NCI-H82 (cell line): ENCODE data around the gene MS4A4E.
"Not testable (repeated sequence)": the region's sequence is repeated elsewhere in the genome, so short reads cannot be mapped to it uniquely, and the experiment has no call there.

ENCODE experiments used
- DNase-seq: peaks from one replicate; lab custom pipeline; 2025; lab: John Stamatoyannopoulos, UW

MS4A4E gene

GRCh38 chr11:60221181-60221580, 21.8 kb downstream of the MS4A4E start:
- no peak for DNase-seq

DNA sequence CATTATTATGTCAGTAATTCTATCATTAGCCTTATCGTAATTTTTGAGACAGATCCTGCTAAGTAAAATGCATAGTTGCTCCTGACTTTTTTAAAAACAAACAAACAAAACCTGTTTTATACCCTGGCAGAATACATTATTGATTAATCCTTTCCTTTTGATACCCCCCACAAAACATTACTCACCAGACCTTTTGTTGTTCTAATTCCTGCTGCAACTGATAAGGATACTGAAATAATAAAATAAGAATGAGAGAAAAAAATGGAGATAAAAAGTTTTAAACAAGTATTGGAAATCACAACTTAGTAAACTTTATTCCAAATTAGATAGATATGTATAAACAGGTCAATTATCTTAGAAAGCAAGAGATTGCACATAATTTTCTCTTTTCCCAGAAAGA, 28.6 kb downstream of the MS4A4E start:
- no peak for DNase-seq

DNA sequence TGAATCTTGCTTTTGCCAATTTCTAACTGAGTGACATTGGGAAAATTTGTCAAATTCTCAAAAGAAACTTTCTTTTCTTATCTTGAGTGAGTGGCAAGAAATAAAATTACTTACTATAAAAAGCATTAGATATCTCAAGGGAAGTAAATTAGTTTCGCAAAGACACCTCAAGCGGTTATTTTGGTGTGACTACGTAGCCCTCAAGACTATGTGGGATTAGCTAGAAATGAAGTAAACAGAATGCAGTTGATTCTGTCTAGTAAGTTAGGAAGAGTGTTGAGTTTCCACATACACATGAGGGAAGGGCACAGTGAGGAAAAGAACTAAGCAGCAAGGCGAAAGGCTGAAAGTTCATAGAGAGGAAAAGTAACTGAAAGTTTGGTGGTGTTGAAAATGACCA, 31.7 kb downstream of the MS4A4E start:
- no peak for DNase-seq

- DNase-seq = no peak
These were observed 33.0 kb downstream of the MS4A4E start for GRCh38 chr11:60209977-60210376.

DNA sequence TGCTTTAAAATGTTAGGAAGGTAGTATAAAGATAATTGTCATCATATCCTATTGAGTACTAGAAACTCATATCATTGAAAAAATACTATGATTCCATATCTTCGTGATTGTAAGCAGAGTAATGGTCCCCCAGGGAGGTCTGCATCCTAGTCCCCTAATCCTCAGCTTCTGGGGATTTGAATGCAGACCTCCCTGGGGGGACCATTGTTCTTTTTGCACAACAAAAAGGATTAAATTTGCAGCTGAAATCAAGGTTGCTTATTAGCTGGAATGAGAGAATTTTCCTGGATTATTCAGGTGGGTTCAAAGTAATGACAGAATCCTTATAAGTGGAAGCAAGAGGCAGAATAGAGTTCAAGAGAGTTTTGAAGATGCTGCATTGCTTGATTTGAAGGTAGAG, 34.0 kb downstream of the MS4A4E start:
- DNase-seq = no peak

GRCh38 chr11:60208146-60208895, 34.6 kb downstream of the MS4A4E start:
- DNase-seq = no peak

DNA sequence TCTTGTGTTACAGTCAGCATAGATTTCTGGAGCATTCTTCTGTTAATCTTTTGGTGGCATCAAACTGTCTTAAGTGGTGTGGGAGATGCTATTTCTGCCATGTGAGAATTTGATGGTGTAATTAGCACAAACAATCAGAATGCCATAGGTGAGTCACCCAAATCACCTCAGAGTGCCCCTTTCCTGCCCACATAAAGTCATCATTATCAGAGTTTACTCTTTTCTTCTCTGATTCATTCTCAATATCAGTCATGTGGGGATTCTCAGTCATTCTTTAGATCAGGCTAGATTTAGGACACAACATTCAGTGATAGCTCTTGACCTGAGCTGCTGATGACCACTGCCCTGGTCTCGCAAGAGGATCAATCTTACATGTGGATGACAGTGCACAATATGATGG, 36.3 kb downstream of the MS4A4E start:
- DNase-seq = no peak

DNA sequence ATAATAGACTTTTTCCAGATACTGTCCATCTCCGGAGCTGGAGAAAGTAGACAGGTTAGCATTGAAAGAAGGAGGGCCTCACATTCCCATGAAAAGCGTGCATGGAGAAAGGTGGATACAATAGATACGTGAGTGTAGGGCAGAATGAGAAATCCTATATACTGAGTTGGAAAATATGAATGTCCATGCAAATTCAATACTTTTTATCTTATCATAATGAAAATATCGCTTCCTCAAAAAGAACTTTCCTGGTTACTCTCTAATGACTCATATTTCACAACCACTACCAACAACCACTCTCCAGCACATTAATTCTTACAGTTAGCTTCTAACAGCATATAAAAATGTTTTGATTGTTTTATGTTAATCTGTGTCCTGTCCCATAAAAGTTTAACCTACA, 38.0 kb downstream of the MS4A4E start:
- no peak for DNase-seq

- not testable (repeated sequence) for DNase-seq
These were observed 41.6 kb downstream of the MS4A4E start for GRCh38 chr11:60201334-60201733.

DNA sequence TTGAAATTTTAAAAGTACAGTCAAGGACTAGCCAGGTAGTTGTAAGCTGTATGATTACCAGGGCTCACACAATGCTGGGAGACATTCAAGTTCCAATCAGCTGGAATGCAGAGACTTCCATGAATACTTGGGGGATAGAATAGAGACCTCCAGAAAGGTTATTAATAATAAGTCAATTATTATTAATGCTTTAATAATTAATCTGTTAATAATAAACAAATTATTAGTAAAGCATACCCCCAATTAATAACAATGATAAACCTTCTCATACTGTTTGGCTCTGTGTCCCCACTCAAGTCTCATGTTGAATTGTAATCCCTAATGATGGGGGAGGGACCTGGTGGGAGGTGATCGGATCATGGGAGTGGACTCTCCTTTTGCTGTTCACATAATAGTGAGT, 45.5 kb downstream of the MS4A4E start:
- DNase-seq = no peak

GRCh38 chr11:60195923-60196368, 47.0 kb downstream of the MS4A4E start:
- no peak for DNase-seq

- no peak for DNase-seq
These were observed 48.4 kb downstream of the MS4A4E start for GRCh38 chr11:60194511-60194910.

DNA sequence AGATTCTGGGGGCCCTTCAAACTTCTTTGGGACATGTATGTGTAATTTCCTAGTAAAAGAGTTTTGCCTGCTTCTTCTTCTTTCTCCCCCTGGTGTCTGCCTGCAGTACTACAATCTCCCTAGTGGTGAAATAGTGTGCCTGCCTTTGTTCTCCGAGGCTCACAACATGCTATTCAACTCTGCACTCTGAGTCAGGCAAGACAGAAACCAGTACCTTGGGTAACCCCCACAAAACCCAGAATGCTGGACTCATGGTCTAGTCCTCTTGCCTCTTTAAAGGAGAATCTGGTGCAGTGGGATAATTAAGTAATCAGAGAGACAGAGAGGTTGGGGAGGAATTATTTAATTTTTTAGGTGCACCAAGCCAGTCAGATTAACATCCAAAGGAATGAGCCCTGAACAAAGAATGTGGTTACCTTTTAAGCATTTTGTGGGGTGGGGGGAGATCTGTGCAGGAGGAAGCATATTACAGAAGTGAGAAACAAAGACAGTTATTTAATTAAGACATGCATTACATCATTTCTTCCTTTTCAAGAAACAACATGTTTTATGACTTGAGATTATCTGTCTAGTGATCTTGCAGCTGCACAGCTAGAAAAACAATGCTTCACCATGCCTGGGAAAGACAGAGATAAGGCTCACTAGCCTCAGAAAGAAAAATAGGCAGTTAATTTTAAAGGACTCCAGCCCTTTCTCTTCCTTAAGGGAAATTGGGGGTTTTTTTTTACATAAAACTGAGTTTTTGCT, 49.1 kb downstream of the MS4A4E start:
- DNase-seq = peak; percentile 57

DNA sequence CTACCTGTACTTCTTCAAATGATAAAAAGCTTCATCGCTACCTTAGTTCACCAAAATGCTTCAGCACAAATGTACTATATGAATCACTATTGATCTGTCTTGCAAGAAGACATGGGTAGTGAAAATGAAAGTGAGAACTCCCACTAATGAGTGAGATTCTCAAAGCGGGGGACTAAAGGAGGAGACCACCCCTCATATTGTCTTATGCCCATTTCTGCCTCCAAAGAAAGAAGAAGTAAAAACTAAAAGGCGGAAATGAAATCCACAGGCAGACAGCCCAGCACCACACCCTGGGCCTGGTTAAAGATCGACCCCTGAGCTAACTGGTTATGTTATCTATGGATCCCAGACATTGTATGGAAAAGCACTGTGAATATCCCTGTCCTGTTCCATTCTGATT, 50.4 kb downstream of the MS4A4E start:
- DNase-seq = not testable (repeated sequence)

DNA sequence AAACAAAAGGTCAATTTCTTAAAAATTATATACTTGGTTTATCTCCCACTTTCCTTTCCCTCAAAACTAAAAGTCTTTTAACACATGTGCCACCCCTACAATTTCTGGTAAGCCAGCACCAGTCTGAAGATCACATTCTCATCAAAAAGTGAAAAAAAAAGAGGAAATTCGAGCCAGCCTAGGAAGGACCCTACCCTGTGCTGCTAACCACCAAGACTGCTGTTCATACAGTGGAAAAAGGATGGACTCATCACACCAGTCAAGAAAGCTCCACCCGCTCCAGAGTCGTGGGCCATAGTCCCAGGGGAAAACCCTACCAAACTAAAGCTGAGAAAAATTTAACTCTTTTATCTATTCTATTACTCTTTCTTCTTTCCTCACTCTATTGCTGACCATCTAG, 54.5 kb downstream of the MS4A4E start:
- not testable (repeated sequence) for DNase-seq

DNA sequence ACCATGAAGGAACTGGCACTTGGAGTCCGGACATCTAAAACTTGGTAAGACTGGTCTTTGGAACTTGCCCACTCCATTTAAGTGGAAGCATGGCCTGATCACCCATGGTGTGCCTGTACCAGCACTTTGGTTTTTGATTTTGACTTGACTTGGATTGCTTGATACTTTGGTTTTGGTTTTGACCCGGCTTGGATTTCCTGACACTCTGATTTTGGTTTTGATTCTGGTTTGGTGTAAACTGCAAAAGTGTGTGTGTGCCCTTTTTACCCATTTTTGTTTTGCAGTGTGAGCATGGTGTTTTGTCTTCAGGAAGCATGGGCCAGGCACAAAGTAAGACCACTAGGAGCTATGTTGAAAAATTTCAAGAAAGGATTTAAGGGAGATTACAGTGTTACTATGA, 56.8 kb downstream of the MS4A4E start:
- DNase-seq = not testable (repeated sequence)

- not testable (repeated sequence) for DNase-seq
These were observed 57.5 kb downstream of the MS4A4E start for GRCh38 chr11:60185512-60185827.

DNA sequence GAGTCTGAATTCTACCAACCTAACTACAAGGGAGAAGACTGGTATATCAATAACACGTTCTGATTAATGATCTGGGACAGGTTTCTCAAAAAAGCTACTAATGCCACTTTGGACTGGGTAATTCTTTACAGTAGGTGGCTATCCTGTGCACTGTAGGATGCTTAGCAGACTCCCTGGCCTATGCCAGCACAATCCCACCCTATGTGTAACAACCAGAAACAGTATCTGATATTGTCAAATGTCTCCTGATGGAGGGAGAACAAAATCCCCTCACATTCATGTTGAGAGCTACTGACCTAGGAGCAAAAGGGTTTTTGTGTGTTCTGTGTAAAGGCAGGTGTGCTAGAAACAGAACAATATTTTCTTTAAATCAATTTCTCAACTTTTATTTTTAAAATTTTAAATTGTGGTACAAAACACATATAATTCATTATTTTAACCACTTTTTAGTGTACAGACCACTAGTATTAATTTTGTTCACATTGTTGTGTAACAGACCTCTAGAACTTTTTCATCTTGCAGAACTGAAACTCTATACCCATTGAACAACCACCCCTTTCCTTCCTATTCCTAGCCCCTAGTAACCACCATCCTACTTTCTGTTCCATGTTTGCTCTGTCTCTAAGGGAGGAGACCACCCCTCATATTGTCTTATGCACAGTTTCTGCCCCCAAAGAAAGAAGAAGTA, 58.0 kb downstream of the MS4A4E start:
- DNase-seq = no peak

GRCh38 chr11:60183591-60184205, 59.2 kb downstream of the MS4A4E start:
- peak; percentile 7 for DNase-seq

DNA sequence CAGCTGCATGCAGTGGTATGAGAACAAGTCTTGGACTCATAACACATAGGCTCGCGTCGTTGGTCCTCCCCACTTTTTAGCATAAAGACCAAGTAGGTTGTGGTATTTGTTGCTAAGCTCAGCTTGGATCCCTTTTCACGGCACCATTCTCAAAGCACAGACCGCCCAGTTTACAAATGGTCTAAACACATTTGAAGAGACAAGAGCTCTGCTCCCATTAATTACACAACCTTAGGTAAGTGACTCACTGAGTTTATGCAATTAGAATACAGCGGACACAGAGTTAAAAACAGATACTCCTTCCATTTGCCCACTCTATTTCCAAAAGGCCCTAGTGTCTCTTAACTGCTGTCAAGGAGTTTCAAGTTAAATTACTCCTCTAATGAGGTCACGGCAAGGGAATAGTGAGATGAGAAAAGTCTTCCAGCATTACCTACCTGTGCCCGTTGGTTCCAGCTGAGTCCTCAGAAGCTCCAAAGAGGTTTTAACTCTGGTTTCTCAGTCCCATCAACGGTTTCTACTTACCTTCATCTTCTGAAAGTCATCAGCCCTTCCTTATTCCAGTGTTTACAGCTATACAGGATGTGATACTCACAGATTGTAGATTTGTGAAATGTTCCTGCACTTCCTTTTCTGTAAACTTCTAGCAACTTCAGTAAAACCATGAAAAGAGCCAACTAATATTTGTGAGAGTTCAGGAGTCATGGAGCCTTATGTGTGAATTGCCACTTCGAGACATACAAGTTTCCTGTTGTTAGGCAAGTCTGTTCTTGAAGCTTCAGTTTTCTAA, 60.2 kb downstream of the MS4A4E start, which contains the start of gene MS4A6A:
Gene MS4A6A, minus strand, starts transcription at position 543 of the 790 bp plus-strand sequence. CDS start 1,356 bp downstream, outside the sequence.
- no peak for DNase-seq

DNA sequence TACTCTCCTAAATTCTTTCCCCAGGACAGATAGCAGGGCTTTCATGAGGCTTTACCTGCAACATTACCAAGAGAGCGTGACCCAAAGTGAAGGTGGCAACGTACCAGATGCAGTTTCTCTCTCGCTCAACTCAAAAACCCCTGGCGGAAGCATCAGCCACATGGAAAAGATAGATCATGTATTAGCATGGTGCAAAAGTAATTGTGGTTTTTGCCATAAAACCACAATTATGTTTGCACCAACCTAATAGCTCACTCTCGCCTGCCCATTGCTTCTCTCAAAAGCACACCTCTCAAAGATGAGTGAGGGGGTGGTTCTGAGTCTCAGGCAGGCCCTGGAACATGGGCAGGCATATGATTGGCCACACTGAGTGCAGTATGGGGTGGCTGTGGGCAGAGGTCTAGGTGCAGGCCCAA, 67.1 kb downstream of the MS4A4E start:
- no peak for DNase-seq

DNA sequence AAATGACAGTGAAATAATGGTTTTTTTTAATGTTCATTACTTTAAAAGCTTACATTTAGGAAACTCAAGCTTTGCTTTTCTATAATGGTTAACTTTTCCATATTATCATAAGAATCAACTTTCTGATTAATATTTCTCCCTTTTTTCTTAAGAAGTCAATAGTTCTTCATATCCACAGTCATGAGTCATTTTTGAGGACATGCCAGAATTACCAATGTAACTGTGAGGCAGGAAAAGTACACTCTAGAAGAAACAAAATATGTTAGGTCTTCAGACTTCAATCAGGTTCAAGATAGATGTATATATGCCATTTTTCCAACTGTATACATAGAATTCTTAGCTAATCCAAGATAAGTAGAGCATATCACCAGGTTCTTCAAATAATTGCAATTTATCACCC, 70.9 kb downstream of the MS4A4E start:
- DNase-seq = no peak
